Measurements from ENCODE around the gene ARMH3.

GRCh38 chr10:101812606-101813005 lies 243.4 kb downstream of the ARMH3 start:
- no peak for TF ChIP-seq JUNB (IDR thresholded peaks at IDR 0.05; ENCODE audit: unreplicated experiment)
- no peak for TF ChIP-seq EZH2 (IDR thresholded peaks at IDR 0.05; ENCODE audit: low read depth, unreplicated experiment)
- TF ChIP-seq CTCF (conservative IDR thresholded peaks at IDR 0.05; ENCODE audit: low read depth in 2 of 2), result no peak
- no peak for TF ChIP-seq POLR2AphosphoS5 (IDR thresholded peaks at IDR 0.05; ENCODE audit: low read depth)
- TF ChIP-seq ZNF462 (CRISPR knock-in tag; IDR thresholded peaks at IDR 0.05), result no peak
- no peak for TF ChIP-seq NANOG (IDR thresholded peaks at IDR 0.05; ENCODE audit: borderline replicate concordance)
- no peak for TF ChIP-seq REST (IDR thresholded peaks at IDR 0.05; ENCODE audit: unreplicated experiment)
